HCEC 1CT (cell line): ENCODE results near the gene PRMT3.
"Not testable (repeated sequence)": the region's sequence is repeated elsewhere in the genome, so short reads cannot be mapped to it uniquely, and the experiment has no call there.

Experiments
- DNase-seq: peaks from one replicate; pipeline ENCODE4 v3.0.0-alpha.2; 2017

PRMT3 gene

GRCh38 chr11:20374741-20375300 lies 12.7 kb upstream of the PRMT3 start:
- no peak for DNase-seq

GRCh38 chr11:20376162-20376730 lies 11.3 kb upstream of the PRMT3 start:
- no peak for DNase-seq

DNA sequence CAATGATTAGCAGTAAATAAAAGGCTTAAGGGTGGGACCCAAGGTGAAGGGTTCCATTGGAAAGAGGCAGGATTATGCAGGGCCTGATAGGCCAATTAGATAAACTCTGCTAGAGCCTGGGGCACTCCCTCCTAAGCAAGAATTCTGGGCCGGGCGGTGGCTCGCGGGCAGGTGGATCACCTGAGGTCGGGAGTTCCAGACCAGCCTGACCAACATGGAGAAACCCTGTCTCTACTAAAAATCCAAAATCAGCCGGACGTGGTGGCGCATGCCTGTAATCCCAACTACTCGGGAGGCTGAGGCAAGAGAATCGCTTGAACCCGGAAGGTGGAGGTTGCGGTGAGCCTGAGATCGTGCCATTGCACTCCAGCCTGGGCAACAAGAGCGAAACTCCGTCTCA lies 1.5 kb upstream of the PRMT3 start:
- not testable (repeated sequence) for DNase-seq

GRCh38 chr11:20388096-20389055 lies 860 bp downstream of the PRMT3 start:
- DNase-seq = peak; percentile 7

- DNase-seq = peak; percentile 74
Observed at GRCh38 chr11:20397281-20397680, 9.8 kb downstream of the PRMT3 start.

GRCh38 chr11:20399498-20399897 lies 12.0 kb downstream of the PRMT3 start:
- DNase-seq = no peak

- DNase-seq = no peak
Observed at GRCh38 chr11:20403059-20403458, 15.5 kb downstream of the PRMT3 start.

DNA sequence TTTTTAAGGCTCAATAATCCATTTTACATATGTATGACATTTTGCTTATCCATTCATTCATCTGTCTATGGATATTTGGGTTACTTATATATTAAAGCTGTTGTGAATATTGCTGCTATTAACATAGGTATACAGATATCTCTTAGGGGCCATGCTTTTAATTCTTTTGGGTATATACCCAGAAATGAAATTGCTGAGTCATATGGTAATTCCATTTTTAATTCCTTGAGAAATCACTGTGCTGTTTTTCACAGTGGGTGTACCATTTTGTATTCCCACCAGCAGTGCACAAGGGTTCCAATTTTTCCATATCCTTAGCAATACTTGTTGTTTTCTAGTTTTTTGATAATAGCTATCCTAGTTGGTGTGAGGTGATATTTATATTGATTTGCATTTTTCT lies 19.0 kb downstream of the PRMT3 start:
- DNase-seq = no peak

- peak; percentile 6 for DNase-seq
Observed at GRCh38 chr11:20407344-20407743, 19.8 kb downstream of the PRMT3 start.

DNA sequence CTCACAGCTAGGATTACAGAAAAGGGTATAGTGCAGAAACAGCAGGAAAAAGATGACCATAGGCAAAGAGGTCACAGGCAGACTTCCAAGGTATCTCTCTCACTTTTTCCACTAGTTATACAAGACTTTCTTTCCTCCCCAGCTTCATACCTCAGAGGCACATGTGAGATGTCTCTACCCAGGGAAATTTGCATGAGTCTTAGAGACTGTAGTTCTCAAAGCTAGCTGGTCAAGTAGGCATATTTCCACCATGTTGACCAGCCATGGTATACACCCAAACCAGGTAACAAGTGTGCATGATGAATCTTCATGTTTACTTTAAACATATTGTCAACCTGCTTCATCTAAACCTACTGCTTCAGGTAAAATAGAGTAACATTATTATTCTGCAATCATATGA lies 27.9 kb downstream of the PRMT3 start:
- no peak for DNase-seq

DNA sequence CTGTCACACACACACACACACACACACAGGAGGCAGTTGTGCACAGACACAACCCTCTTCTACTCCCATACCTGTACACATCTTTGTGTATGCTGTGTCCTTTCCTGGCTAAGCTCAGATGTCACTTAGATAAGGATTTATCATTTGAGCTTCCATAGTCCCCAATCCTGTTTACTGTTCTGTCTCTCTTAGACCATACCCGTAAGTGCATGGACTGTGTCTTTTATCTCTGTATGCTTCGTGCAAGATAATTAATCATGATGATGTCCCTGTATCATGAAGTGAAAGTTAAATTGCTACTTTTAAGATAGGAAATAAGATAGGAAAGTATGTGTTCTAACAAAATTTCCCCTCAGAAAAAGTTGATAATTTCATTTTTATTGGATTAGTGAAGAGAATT lies 30.3 kb downstream of the PRMT3 start:
- no peak for DNase-seq

- no peak for DNase-seq
Observed at GRCh38 chr11:20421946-20422345, 34.4 kb downstream of the PRMT3 start.

GRCh38 chr11:20429216-20429615 lies 41.7 kb downstream of the PRMT3 start:
- no peak for DNase-seq

DNA sequence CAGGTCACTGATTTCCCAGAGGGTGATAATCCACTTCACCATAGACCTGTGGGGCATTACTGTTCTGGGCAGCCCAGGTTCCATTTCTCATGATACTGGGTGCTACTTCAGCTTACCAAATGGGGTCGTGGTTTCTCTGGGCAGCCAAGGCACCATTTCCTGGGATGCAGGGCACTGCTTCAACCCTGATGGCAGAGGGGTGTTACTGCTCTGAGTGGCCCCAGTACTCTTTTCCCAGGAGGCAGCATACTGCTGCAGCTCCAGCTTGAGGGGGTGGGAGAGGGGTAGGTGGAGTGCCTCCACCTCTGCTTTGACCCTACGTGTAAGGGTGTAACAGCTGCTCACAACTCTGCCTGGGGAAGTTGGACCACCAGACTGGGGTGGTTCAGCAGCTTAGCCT lies 51.1 kb downstream of the PRMT3 start:
- no peak for DNase-seq

DNA sequence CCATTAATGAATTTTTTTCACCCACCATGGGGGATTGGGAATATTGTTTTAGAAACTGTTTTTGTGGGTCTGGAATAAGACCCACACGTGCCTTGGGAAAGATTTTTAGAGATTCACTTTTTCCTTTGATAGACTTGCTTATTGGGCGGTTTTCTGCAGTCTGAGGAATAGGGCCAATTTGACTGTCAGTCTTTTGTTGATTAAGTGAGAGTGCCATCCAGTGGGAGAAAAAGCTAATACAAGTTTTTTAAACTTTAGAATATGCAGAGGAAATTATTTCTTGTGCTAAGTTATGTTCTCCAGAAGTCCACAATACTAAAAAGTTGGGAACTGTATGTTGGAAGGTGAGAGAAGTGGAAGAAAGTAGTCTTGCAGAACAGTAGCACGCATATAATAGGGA lies 56.1 kb downstream of the PRMT3 start:
- peak; percentile 39 for DNase-seq

- DNase-seq = no peak
Observed at GRCh38 chr11:20444535-20444934, 57.0 kb downstream of the PRMT3 start.

- no peak for DNase-seq
Observed at GRCh38 chr11:20448834-20449233, 61.3 kb downstream of the PRMT3 start.

GRCh38 chr11:20450829-20451228 lies 63.3 kb downstream of the PRMT3 start:
- DNase-seq = no peak

- peak; percentile 36 for DNase-seq
Observed at GRCh38 chr11:20451568-20451967, 64.1 kb downstream of the PRMT3 start.

DNA sequence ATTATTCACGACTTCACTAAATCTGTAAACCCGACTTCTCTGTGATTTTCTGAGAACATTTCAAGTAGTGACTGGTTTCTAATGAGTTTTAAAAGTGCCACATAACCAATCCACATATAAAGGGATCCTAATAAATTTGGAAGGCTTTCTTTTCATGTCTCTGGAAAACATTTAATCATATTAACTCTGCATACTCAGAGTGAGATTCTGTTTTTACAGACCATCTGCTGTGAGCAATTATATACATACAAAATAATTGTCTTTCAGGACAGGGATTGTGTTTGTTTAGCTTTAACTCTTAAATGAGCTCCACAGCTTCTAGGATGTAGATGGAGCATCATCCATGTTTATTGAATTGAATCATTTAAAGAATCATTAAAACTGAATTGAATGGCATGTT lies 65.1 kb downstream of the PRMT3 start:
- DNase-seq = no peak

DNA sequence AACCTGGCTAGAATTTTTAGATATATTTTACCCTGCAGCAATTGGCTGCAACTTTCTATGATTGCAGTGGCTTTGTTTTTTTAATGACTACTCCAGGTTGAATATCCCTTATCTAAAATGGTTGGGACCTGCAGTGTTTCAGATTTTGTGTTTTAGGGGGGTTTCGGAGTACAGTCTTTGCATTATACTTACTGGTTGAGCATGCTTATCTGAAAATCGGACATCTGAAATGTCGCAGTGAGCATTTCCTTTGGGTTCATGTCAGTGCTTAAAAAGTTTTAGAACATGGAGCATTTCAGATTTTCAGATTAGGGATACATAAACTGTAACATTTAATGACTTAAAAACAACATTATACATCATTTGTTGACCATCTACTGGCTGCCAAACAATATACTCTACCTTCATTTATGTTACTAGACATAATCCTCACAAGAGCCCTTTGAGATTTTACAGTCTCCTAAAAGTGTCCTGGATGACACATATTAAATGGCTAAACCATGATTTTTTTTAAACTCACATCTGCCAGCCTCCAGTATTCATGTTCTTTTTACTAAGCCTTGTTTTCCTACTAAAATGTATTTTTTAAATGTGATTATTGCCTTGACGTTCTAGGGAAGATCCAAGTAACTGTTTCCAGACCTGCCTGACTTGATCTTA lies 66.3 kb downstream of the PRMT3 start:
- DNase-seq = no peak

GRCh38 chr11:20457001-20457799 lies 69.7 kb downstream of the PRMT3 start:
- DNase-seq = no peak
